Activated CD8-positive, alpha-beta memory T cell treated with anti-CD3 and anti-CD28 coated beads, Interleukin-2, amount 50 U/mL, for 4 hours (primary cell): ENCODE results near the gene HDGF.
A peak's percentile ranks its signal among the peaks of the same experiment; 100 is the strongest.
"Not testable (repeated sequence)": the region's sequence is repeated elsewhere in the genome, so short reads cannot be mapped to it uniquely, and the experiment has no call there.

ENCODE experiments used
- DNase-seq: peaks from one replicate; pipeline ENCODE4 v3.0.0-alpha.2; 2020

The HDGF gene

GRCh38 chr1:156766298-156767100, 15.0 kb upstream of the HDGF start:
- DNase-seq: no peak

- no peak for DNase-seq
Measured at GRCh38 chr1:156765666-156766065, 14.2 kb upstream of the HDGF start.

GRCh38 chr1:156765136-156765535, 13.7 kb upstream of the HDGF start:
- not testable (repeated sequence) for DNase-seq

GRCh38 chr1:156760796-156761104, 9.3 kb upstream of the HDGF start:
- DNase-seq: no peak

- no peak for DNase-seq
Measured at GRCh38 chr1:156760092-156760795, 8.8 kb upstream of the HDGF start.

GRCh38 chr1:156757572-156758253, 6.2 kb upstream of the HDGF start:
- not testable (repeated sequence) for DNase-seq

- DNase-seq: no peak
Measured at GRCh38 chr1:156756355-156756754, 4.9 kb upstream of the HDGF start.

GRCh38 chr1:156755527-156755950, 4.1 kb upstream of the HDGF start:
- DNase-seq: no peak

GRCh38 chr1:156754219-156754618, 2.7 kb upstream of the HDGF start:
- no peak for DNase-seq

- no peak for DNase-seq
Measured at GRCh38 chr1:156752843-156753482, 1.5 kb upstream of the HDGF start.

GRCh38 chr1:156751757-156752481, 444 bp upstream of the HDGF start:
- DNase-seq: peak; percentile 98

GRCh38 chr1:156750711-156751450, 594 bp downstream of the HDGF start:
- DNase-seq: peak; percentile 52

- peak; percentile 57 for DNase-seq
Measured at GRCh38 chr1:156750191-156750672, 1.2 kb downstream of the HDGF start.

- no peak for DNase-seq
Measured at GRCh38 chr1:156749419-156750118, 1.9 kb downstream of the HDGF start.

GRCh38 chr1:156748670-156749418, 2.6 kb downstream of the HDGF start:
- no peak for DNase-seq

- DNase-seq: no peak
Measured at GRCh38 chr1:156747742-156748669, 3.5 kb downstream of the HDGF start.

- DNase-seq: peak; percentile 62
Measured at GRCh38 chr1:156746728-156747631, 4.5 kb downstream of the HDGF start.

- no peak for DNase-seq
Measured at GRCh38 chr1:156746406-156746727, 5.1 kb downstream of the HDGF start.
